Caco-2 (cell line): Measurements from ENCODE around the gene ADD1. TPM values are rescaled to one million over a fixed set of nuclear protein-coding genes. Genes with fewer than 3 reads are reported as not detected.

Experiments
- BruUV-seq: library from RNA; stranded (reverse); fragments of 400-500 nt; replicated peaks from 2 replicates; lab custom pipeline; 2021; lab: Mats Ljungman, UMichigan
- CTCF ChIA-PET: fragments of 300-600 bp; sonication (Branson Sonifier 250); formaldehyde crosslinking; loops from one replicate; lab custom pipeline; 2022; ENCODE audit warnings: antibody characterized with exemption; lab: Charles Lee
- POLR2A ChIA-PET: fragments of 300-600 bp; sonication (Branson Sonifier 250); formaldehyde crosslinking; loops from one replicate; lab custom pipeline; 2022; ENCODE audit warnings: antibody characterized with exemption; lab: Charles Lee
- DNase-seq, 2 experiments: peaks; one replicate each; pipeline versions ENCODE4 v3.0.0 to v3.0.0-alpha.2; 2020 to 2022
- H3K27me3 ChIP-seq: replicated peaks from 2 replicates; pipeline ENCODE4 v1.6.0; 2011; ENCODE audit warnings: low read length; ENCODE audit not compliant: control insufficient read depth, insufficient read depth
- H3K36me3 ChIP-seq: 2 replicates; pipeline ENCODE4 v1.5.1; 2011; ENCODE audit warnings: low read length; ENCODE audit not compliant: control insufficient read depth, insufficient read depth
- H3K4me1 ChIP-seq: fragments of 250-450 bp; sonication (Bioruptor Pico); 2 replicates; pipeline ENCODE4 v1.5.1; 2020; ENCODE audit warnings: mild to moderate bottlenecking
- H3K4me3 ChIP-seq: 2 replicates; pipeline ENCODE4 v1.5.1; 2011; ENCODE audit warnings: low read depth, mild to moderate bottlenecking, control low read depth, low read length
- H3K9me3 ChIP-seq: fragments of 250-450 bp; sonication (Bioruptor Pico); 2 replicates; pipeline ENCODE4 v1.5.1; 2020; ENCODE audit warnings: mild to moderate bottlenecking, moderate library complexity
- H3K27ac Mint-ChIP-seq: one replicate; pipeline ENCODE4 v1.8.0; 2022; ENCODE audit warnings: mixed read lengths; ENCODE audit not compliant: unreplicated experiment
- H3K27me3 Mint-ChIP-seq: one replicate; pipeline ENCODE4 v1.8.0; 2022; ENCODE audit warnings: mixed read lengths; ENCODE audit not compliant: insufficient read depth, unreplicated experiment
- H3K36me3 Mint-ChIP-seq: one replicate; pipeline ENCODE4 v1.8.0; 2022; ENCODE audit warnings: mild to moderate bottlenecking, mixed read lengths; ENCODE audit not compliant: insufficient read depth, unreplicated experiment
- H3K4me1 Mint-ChIP-seq: one replicate; pipeline ENCODE4 v1.8.0; 2022; ENCODE audit warnings: low read depth, mixed read lengths; ENCODE audit not compliant: unreplicated experiment
- H3K4me3 Mint-ChIP-seq: one replicate; pipeline ENCODE4 v1.8.0; 2022; ENCODE audit warnings: mild to moderate bottlenecking, moderate library complexity, mixed read lengths; ENCODE audit not compliant: unreplicated experiment
- H3K9me3 Mint-ChIP-seq: one replicate; pipeline ENCODE4 v1.8.0; 2022; ENCODE audit warnings: mixed read lengths; ENCODE audit not compliant: unreplicated experiment
- CTCF ChIP-seq, 2 experiments: fragments of 200-600 bp in 1 of 2; IDR thresholded peaks; 1 replicate in 1 of 2; 2 replicates in 1 of 2; pipeline versions ENCODE4 v1.5.1 to v1.8.0; 2011 to 2022; ENCODE audit warnings: antibody characterized with exemption in 1 of 2, control low read depth in 1 of 2, inconsistent platforms in 1 of 2, low read depth in 1 of 2, low read length in 1 of 2, mild to moderate bottlenecking in 1 of 2, moderate library complexity in 1 of 2; ENCODE audit not compliant: insufficient read depth in 1 of 2, severe bottlenecking in 1 of 2, unreplicated experiment in 1 of 2
- intact Hi-C: fragments of 100-400 bp; cut with micrococcal nuclease; formaldehyde crosslinking; loops from one replicate; pipeline ENCODE4 v1.10.0; 2022; ENCODE audit not compliant: unreplicated experiment
- total RNA-seq: library from RNA; stranded (reverse); gene quantifications from 2 replicates; pipeline ENCODE4 v1.2.3, GENCODE V29; 2022

ADD1 gene
- total RNA-seq, 1 experiment from 2014 or later = 242 TPM

- no peak for DNase-seq
- Histone ChIP-seq H3K36me3 (no peaks in the 10 kb centered on the region; the same call in 1 of the 2 replicates), H3K27me3 (no peaks in the 10 kb centered on the region), H3K9me3 (no peaks in the 10 kb centered on the region), H3K4me1 (peaks cover 30% of the 10 kb centered on the region), H3K4me3 (no peak overlapping the region)
- intact Hi-C loops = no loop called here
- TF ChIP-seq CTCF (IDR thresholded peaks at IDR 0.05; ENCODE audit: insufficient read depth in 1 of 2, low read depth in 1 of 2, low read length in 1 of 2, severe bottlenecking in 1 of 2, unreplicated experiment in 1 of 2) = no peak
- Mint-ChIP-seq H3K4me1 (peaks cover 15% of the 10 kb centered on the region), H3K4me3 (no peak overlapping the region), H3K27me3 (no peaks in the 10 kb centered on the region), H3K27ac (no peak overlapping the region), H3K9me3 (no peaks in the 10 kb centered on the region), H3K36me3 (peaks cover 15% of the 10 kb centered on the region)
- ChIA-PET POLR2A (no interaction called here), CTCF (no interaction called here)
- no TSS peak for BruUV-seq
Observed at GRCh38 chr4:2873329-2873728, 29.7 kb downstream of the ADD1 start.

- CTCF ChIA-PET = no interaction called here
- Mint-ChIP-seq H3K4me1 (no peaks in the 10 kb centered on the region), H3K9me3 (no peaks in the 10 kb centered on the region), H3K27me3 (no peaks in the 10 kb centered on the region), H3K36me3 (peaks cover 23% of the 10 kb centered on the region), H3K27ac (no peak overlapping the region), H3K4me3 (no peak overlapping the region)
- Histone ChIP-seq H3K4me3 (no peak overlapping the region), H3K27me3 (no peaks in the 10 kb centered on the region), H3K4me1 (peaks cover 16% of the 10 kb centered on the region), H3K36me3 (no peaks in the 10 kb centered on the region; the same call in 1 of the 2 replicates), H3K9me3 (no peaks in the 10 kb centered on the region)
- no peak for DNase-seq
- POLR2A ChIA-PET = no interaction called here
- BruUV-seq = no TSS peak
- intact Hi-C loops = no loop called here
- TF ChIP-seq CTCF (IDR thresholded peaks at IDR 0.05; ENCODE audit: insufficient read depth in 1 of 2, low read depth in 1 of 2, low read length in 1 of 2, severe bottlenecking in 1 of 2, unreplicated experiment in 1 of 2) = no peak
Observed at GRCh38 chr4:2874861-2875260, 31.2 kb downstream of the ADD1 start.

- H3K27me3 Mint-ChIP-seq = no peaks in the 10 kb centered on the region
- no peak for DNase-seq
- ChIA-PET CTCF (interaction anchor here (0.6 kb wide), 1 partner anchor 115 kb away, joined by 4 read pairs; no protein-coding TSS in a partner anchor), POLR2A (no interaction called here)
- Histone ChIP-seq H3K4me3 (no peak overlapping the region), H3K36me3 (no peaks in the 10 kb centered on the region; the same call in 1 of the 2 replicates), H3K9me3 (no peaks in the 10 kb centered on the region), H3K4me1 (peaks cover 9% of the 10 kb centered on the region; the same call in 1 of the 2 replicates), H3K27me3 (no peaks in the 10 kb centered on the region)
- BruUV-seq = no TSS peak
- no peak overlapping the region for H3K27ac Mint-ChIP-seq
- TF ChIP-seq CTCF (IDR thresholded peaks at IDR 0.05; ENCODE audit: insufficient read depth in 1 of 2, low read depth in 1 of 2, low read length in 1 of 2, severe bottlenecking in 1 of 2, unreplicated experiment in 1 of 2) = no peak
- peaks cover 27% of the 10 kb centered on the region for H3K36me3 Mint-ChIP-seq
- no peaks in the 10 kb centered on the region for H3K4me1 Mint-ChIP-seq
- intact Hi-C loops = no loop called here
- no peak overlapping the region for H3K4me3 Mint-ChIP-seq
- no peaks in the 10 kb centered on the region for H3K9me3 Mint-ChIP-seq
Observed at GRCh38 chr4:2875556-2875955, 31.9 kb downstream of the ADD1 start.
